OCI-LY1 (cell line): Measurements from ENCODE around the gene NKTR.
"Not testable (repeated sequence)": the region's sequence is repeated elsewhere in the genome, so short reads cannot be mapped to it uniquely, and the experiment has no call there.

Source experiments
- CTCF ChIP-seq: fragments of 200-600 bp; sonication (generic), shearing (Covaris generic); IDR thresholded peaks from 2 replicates; pipeline ENCODE4 v1.5.1; 2017; ENCODE audit warnings: mild to moderate bottlenecking, antibody characterized with exemption, low read length, moderate library complexity, mixed read lengths
- EZH2 ChIP-seq: fragments of 200-600 bp; sonication (generic), shearing (Covaris generic); IDR thresholded peaks from 2 replicates; pipeline ENCODE4 v1.8.0; 2017; ENCODE audit warnings: borderline replicate concordance, mixed run types, mild to moderate bottlenecking, antibody characterized with exemption, low read length, moderate library complexity, mixed read lengths

- not testable (repeated sequence) for TF ChIP-seq CTCF, EZH2
Observed at GRCh38 chr3:42597098-42597497, 3.4 kb upstream of the NKTR start.
